Prostate gland (tissue), 1 donor: ENCODE measurements around the gene WHRN.

Experiments
- POLR2A ChIP-seq: fragments of 450-650 bp; IDR thresholded peaks from one replicate; pipeline ENCODE4 v1.6.1; 2016; ENCODE audit warnings: antibody characterized with exemption, mild to moderate bottlenecking
- POLR2AphosphoS5 ChIP-seq: sonication (generic); formaldehyde crosslinking; IDR thresholded peaks from one replicate; pipeline ENCODE4 v1.6.1; 2017; ENCODE audit warnings: antibody characterized with exemption

GRCh38 chr9:114539701-114540380 lies 34.6 kb upstream of the WHRN start:
- TF ChIP-seq POLR2A (no peak), POLR2AphosphoS5 (no peak)
